HFF-Myc (cell line): ENCODE measurements around the gene TRAF3.

Source experiments
- DNase-seq: peaks from one replicate; pipeline ENCODE4 v3.0.0-alpha.2; 2011; ENCODE audit warnings: low read depth; ENCODE audit errors: extremely low read depth
- H3K4me3 ChIP-seq: replicated peaks from 2 replicates; pipeline ENCODE4 v1.5.1; 2011; ENCODE audit warnings: low read depth, mild to moderate bottlenecking, control low read depth, low read length
- CTCF ChIP-seq: IDR thresholded peaks from 2 replicates; pipeline ENCODE4 v1.5.1; 2012; ENCODE audit warnings: mild to moderate bottlenecking, low read depth, low read length, control low read depth; ENCODE audit errors: missing control alignments

TRAF3 gene

GRCh38 chr14:102786768-102787167 lies 9.5 kb downstream of the TRAF3 start:
- H3K4me3 ChIP-seq: no peak overlapping the region
- no peak for TF ChIP-seq CTCF
- no peak for DNase-seq

- TF ChIP-seq CTCF: no peak
- H3K4me3 ChIP-seq: no peak overlapping the region
- no peak for DNase-seq
Observed at GRCh38 chr14:102789349-102789748, 12.1 kb downstream of the TRAF3 start.

GRCh38 chr14:102793531-102794328 lies 16.5 kb downstream of the TRAF3 start:
- DNase-seq: no peak
- no peak overlapping the region for H3K4me3 ChIP-seq
- no peak for TF ChIP-seq CTCF

- no peak overlapping the region for H3K4me3 ChIP-seq
- DNase-seq: no peak
- TF ChIP-seq CTCF: no peak
Observed at GRCh38 chr14:102795060-102795925, 18.0 kb downstream of the TRAF3 start.

- DNase-seq: no peak
- no peak for TF ChIP-seq CTCF
- H3K4me3 ChIP-seq: no peak overlapping the region
Observed at GRCh38 chr14:102796661-102797190, 19.5 kb downstream of the TRAF3 start.

- no peak for DNase-seq
- no peak for TF ChIP-seq CTCF
- H3K4me3 ChIP-seq: no peak overlapping the region
Observed at GRCh38 chr14:102798926-102799325, 21.7 kb downstream of the TRAF3 start.
